A172 (cell line): ENCODE results near the gene NVL. TPM values are rescaled to one million over a fixed set of nuclear protein-coding genes. Genes with fewer than 3 reads are reported as not detected.
"Not testable (repeated sequence)": the region's sequence is repeated elsewhere in the genome, so short reads cannot be mapped to it uniquely, and the experiment has no call there.

ENCODE experiments used
- DNase-seq: peaks from one replicate; pipeline ENCODE4 v3.0.0-alpha.2; 2015; ENCODE audit warnings: low spot score
- total RNA-seq: library from RNA; depleted of rRNA; stranded (reverse); fragments of >200 nt; shearing (Covaris generic); gene quantifications from 2 replicates; pipeline ENCODE4 v1.2.3, GENCODE V29; 2014

The NVL gene
- total RNA-seq, 1 experiment from 2014 or later = 74.6 TPM

- no peak for DNase-seq
These were observed 92.7 kb downstream of the NVL start for GRCh38 chr1:224237119-224237881.

DNA sequence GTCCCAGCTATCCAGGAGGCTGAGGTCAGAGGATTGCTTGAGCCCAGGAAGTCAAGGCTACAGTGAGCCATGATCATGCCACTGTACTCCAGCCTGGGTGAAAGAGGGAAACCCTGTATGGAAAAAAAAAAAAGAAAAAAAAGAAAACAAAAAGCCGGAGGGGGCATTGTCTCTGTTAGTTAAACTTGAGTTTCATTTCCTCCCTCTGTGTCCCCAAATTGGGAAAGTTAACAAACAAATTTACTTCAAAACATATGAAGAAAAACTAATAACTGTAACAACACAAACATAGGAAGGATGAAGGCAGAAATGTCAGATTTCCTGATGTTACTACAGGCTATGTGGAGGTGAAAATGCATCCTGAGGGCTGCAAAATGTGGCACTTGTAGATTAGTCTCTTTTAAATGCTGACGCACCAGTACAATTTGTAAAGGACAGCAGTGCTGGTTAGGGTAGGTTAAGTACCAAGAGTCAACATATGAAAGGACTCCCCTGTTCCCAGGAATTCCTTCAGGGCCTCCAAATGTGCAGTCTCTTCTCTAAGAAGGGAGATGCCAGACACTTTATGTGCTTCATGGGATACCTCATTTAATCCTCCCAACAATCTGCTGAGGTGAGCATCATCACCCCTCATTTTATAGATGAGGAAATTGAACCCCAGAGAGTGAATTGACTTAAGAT is 94.0 kb downstream of the NVL start:
- no peak for DNase-seq

DNA sequence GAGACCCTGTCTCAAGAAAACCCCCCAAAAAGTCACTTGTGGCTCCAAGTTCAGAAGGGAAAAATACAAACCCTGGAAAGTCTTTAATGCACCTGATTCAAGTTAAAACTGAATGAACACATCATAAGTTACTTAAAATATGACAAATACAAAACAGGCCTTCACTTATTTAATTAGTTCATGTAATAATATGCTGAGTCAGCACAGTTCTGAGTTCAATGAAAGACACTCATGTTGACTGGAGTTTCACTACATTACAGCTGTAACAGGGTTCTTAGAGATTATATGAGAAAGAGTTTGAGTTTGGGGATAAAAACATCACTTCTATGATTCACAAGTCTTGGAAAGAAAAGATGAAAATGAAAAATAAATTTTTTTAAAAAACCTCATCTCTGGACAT is 96.0 kb downstream of the NVL start:
- no peak for DNase-seq

GRCh38 chr1:224226849-224227502 is 103.0 kb downstream of the NVL start:
- no peak for DNase-seq

GRCh38 chr1:224223819-224224714 is 105.9 kb downstream of the NVL start:
- peak; percentile 89 for DNase-seq

GRCh38 chr1:224219612-224220059 is 110.3 kb downstream of the NVL start:
- DNase-seq = no peak

GRCh38 chr1:224219011-224219611 is 110.9 kb downstream of the NVL start:
- no peak for DNase-seq

GRCh38 chr1:224217655-224218623 is 112.0 kb downstream of the NVL start:
- DNase-seq = no peak

DNA sequence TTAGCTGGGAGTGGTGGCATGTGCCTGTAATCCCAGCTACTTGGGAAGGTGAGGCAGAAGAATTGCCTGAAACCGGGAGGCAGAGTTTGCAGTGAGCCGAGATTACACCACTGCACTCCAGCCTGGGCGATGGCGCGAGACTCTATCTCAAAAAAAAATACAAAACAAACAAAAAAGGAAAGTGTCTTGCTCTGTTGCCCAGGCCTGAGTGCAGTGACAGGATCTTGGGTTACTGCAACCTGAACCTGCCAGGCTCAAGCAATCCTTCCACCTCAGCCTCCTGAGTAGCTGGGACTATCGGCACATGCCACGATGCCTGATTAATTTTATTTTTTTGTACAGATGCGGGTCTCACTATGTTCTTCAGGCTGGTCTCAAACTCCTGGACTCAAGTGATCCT is 113.6 kb downstream of the NVL start:
- DNase-seq = no peak

GRCh38 chr1:224213438-224214119 is 116.4 kb downstream of the NVL start:
- DNase-seq = peak; percentile 33

- DNase-seq = no peak
These were observed 117.3 kb downstream of the NVL start for GRCh38 chr1:224212618-224213061.

GRCh38 chr1:224211206-224211962 is 118.6 kb downstream of the NVL start:
- peak; percentile 57 for DNase-seq

- not testable (repeated sequence) for DNase-seq
These were observed 123.9 kb downstream of the NVL start for GRCh38 chr1:224205931-224206538.

DNA sequence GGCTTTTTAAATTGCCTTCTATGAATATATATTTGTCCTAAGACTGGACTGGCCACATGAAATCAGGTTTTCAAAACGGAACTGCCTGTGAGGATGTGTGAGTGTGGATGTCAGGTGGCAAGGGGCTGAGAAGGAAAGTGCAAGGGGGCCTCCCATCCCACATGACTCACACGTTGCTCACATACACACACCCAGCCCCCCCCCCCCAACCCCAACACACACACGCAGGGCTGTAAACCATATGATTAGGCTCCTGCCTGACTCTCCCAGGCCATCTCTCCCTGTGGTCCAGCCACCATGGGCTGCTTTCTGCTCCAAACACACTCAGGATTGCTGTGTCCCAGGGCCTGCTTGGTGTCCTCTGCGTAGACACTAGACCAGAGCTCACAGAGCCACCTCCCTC is 124.5 kb downstream of the NVL start:
- peak; percentile 56 for DNase-seq

GRCh38 chr1:224203243-224204016 is 126.5 kb downstream of the NVL start:
- peak; percentile 79 for DNase-seq

GRCh38 chr1:224201853-224202252 is 128.1 kb downstream of the NVL start:
- no peak for DNase-seq

DNA sequence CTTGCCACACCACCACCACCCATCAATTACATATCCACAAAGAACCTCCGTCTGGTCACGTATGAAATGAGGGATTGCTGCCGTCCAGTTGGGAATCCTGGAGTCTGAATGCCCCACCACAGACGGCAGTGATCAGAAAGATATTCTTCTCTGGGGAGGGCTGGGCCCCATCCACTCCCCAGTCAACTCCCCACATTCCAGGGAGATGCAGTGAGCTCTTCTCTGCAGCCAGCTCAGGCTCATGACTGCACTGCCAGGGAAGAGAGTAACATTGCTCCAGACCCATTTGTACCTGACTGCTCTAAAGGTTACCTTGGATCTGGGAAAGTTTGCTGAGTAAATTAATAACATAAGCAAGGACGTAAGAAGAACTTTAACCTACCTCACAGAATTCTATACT is 128.6 kb downstream of the NVL start:
- DNase-seq = no peak
